Measurements from ENCODE around the gene ZNF335.

Gene ZNF335

DNA sequence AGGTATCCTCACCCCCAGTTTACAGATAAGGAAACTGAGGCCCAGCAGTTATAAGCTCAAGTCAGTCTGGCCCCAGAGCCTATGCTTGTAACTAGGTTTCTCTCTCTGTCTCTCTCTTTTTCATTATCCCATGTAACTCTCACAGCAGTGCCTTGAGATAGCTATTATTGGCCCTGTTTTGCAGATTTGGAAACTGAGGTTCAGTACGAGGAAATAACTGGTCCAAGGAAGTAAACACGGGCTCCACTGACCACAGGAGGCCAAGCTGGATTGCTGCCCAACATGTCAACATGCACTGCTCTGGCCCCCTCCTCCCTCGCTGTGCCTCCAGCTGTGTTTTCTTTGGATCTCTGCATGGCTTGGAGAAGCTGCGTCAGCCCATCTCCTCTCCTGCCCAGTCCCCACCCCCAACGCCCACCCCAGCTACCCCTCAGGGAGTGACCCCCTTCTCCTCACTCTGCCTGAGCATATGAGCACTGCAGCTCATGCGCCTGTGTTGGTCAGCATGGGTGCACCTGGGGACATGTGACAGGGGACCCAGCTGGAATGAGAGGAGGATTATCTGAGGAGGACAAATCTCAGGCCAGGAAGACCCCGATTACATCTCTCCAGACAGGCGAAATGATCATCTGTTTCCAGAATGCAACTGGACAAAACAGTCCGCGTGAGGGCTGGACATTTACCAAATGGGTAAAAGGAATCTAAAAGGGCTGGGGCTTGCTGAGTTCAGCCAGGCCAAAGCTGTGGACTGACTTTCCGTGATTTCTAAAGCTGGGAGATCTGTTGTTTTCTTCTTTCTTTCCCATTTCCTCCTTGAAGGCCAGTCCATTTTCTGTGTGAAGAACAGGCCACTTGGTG lies 52.2 kb downstream of the ZNF335 start:
- Mint-ChIP-seq H3K4me3 (no peak overlapping the region), H3K9me3 (no peaks in the 10 kb centered on the region), H3K27me3 (peaks cover 8% of the 10 kb centered on the region), H3K4me1 (peaks cover 8% of the 10 kb centered on the region), H3K27ac (no peak overlapping the region), H3K36me3 (no peaks in the 10 kb centered on the region)

DNA sequence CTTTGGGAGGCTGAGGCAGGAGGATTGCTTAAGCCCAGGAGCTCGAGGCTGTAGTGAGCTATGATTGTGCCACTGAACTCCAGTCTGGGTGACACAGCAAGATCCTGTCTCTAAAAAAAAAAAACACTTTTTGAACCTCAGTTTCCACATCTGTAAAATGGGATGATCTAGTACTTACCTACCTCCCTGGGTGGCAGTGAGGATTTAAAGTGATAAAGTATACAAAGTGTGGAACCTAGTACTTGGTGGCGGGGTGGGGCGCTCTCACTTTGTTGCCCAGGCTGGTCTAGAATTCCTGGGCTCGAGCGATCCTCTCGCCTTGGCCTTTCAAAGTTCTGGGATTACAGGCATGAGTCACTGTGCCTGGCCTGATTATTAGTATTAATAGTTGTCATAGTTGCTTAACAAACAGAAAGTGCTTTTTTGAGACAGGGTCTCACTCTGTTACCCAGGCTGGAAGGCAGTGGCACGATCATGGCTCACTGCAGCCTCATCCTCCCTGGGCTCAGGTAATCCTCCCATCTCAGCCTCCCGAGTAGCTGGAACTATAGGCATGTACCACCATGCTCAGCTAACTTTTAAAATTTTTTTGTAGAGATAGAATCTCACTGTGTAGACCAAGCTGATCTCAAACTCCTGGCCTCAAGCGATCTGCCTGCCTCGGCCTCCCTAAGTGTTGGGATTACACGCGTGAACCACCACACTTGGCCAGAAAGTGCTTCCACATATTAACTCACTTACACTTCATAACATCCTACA lies 53.0 kb downstream of the ZNF335 start:
- peaks cover 13% of the 10 kb centered on the region for H3K27me3 Mint-ChIP-seq
- H3K9me3 Mint-ChIP-seq = no peaks in the 10 kb centered on the region
- no peak overlapping the region for H3K27ac Mint-ChIP-seq
- H3K36me3 Mint-ChIP-seq = no peaks in the 10 kb centered on the region
- H3K4me1 Mint-ChIP-seq = peaks cover 4% of the 10 kb centered on the region
- H3K4me3 Mint-ChIP-seq = no peak overlapping the region

DNA sequence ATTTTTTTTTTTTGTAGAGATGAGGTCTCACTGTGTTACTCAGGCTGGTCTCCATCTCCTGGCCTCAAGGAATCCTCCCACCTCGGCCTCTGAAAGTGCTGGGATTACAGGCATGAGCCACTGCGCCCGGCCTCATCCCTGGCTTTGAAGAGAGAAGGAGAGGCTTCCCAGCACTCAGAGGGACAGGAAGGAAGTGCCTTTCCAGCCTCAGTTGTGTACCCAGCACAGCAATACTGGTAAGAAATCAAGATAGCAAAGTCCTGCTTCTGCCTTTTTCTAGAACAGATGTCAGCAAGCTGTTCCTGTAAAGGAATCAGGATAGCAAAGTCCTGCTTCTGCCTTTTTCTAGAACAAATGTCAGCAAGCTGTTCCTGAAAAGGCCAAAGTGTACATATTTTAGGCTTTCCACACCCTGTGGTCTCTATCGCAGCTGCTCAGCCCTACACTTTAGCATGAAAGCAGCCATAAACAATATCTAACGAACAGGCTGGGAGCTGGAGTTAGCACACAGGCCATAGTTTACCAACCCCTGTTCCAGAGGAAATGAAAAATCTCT lies 53.7 kb downstream of the ZNF335 start:
- H3K9me3 Mint-ChIP-seq = no peaks in the 10 kb centered on the region
- no peak overlapping the region for H3K4me3 Mint-ChIP-seq
- H3K36me3 Mint-ChIP-seq = no peaks in the 10 kb centered on the region
- H3K4me1 Mint-ChIP-seq = peaks cover 4% of the 10 kb centered on the region
- peaks cover 13% of the 10 kb centered on the region for H3K27me3 Mint-ChIP-seq
- H3K27ac Mint-ChIP-seq = no peak overlapping the region

DNA sequence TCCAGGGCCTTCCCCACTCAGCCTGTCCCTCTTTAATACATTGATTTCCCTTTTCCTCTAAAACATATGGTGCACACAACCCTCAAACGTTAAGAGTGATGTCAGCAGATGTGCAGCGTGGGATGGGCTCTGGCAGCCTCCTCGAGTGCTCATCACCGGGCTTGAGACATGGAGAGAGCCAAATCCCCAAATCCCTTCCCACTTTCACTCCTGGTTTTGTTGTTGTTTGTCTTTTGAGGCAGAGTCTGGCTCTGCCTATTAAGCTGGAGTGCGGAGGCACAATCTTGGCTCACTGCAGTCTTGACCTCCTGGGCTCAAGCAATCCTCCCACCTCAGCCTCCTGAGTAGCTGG lies 54.2 kb downstream of the ZNF335 start:
- no peaks in the 10 kb centered on the region for H3K36me3 Mint-ChIP-seq

DNA sequence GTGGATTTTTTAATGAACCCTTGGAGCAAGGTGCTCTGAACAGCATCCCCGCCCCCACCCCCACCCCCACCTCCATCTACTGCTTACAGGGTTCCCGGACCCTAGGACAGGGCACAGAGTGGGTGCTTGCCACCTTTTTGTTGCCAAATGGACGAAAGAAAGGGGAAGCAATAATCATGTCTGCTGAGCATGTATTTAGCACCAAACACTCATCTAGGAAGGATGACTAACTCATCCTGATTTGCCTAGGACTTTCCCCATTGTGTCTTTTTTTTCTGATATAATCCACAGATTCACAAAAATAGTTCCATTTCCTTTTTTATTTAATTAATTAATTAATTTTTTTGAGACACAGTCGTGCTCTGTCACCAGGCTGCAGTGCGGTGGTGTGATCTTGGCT lies 58.9 kb downstream of the ZNF335 start:
- Mint-ChIP-seq H3K36me3 (no peaks in the 10 kb centered on the region), H3K9me3 (no peaks in the 10 kb centered on the region), H3K27ac (no peak overlapping the region), H3K4me1 (peaks cover 17% of the 10 kb centered on the region), H3K27me3 (peaks cover 14% of the 10 kb centered on the region), H3K4me3 (peak overlapping the region; percentile 30)

More for the DNA sequence above, 54.2 kb downstream of the ZNF335 start:
- peaks cover 15% of the 10 kb centered on the region for H3K27me3 Mint-ChIP-seq
- H3K4me3 Mint-ChIP-seq = no peak overlapping the region
- no peak overlapping the region for H3K27ac Mint-ChIP-seq
- peaks cover 4% of the 10 kb centered on the region for H3K4me1 Mint-ChIP-seq
- no peaks in the 10 kb centered on the region for H3K9me3 Mint-ChIP-seq

DNA sequence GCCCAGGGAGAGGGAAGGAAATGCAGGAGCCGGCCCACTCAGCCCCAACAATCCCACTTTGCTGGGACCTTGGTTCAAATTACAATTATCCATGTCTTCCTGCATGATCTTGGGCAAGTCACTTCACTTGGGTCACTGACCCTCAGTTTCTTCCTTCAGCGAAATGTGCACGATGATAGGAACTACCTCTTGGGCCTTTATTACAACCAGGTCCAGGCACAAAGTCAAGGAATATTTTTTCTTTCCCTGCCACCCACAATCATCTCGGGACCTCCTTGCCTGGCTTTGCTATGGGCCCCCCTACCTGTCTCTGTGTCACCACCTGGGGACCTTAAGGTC lies 59.7 kb downstream of the ZNF335 start:
- H3K27ac Mint-ChIP-seq = no peak overlapping the region
- H3K9me3 Mint-ChIP-seq = no peaks in the 10 kb centered on the region
- H3K4me1 Mint-ChIP-seq = peaks cover 17% of the 10 kb centered on the region
- peak overlapping the region; percentile 59 for H3K4me3 Mint-ChIP-seq
- H3K36me3 Mint-ChIP-seq = no peaks in the 10 kb centered on the region
- peaks cover 14% of the 10 kb centered on the region for H3K27me3 Mint-ChIP-seq

DNA sequence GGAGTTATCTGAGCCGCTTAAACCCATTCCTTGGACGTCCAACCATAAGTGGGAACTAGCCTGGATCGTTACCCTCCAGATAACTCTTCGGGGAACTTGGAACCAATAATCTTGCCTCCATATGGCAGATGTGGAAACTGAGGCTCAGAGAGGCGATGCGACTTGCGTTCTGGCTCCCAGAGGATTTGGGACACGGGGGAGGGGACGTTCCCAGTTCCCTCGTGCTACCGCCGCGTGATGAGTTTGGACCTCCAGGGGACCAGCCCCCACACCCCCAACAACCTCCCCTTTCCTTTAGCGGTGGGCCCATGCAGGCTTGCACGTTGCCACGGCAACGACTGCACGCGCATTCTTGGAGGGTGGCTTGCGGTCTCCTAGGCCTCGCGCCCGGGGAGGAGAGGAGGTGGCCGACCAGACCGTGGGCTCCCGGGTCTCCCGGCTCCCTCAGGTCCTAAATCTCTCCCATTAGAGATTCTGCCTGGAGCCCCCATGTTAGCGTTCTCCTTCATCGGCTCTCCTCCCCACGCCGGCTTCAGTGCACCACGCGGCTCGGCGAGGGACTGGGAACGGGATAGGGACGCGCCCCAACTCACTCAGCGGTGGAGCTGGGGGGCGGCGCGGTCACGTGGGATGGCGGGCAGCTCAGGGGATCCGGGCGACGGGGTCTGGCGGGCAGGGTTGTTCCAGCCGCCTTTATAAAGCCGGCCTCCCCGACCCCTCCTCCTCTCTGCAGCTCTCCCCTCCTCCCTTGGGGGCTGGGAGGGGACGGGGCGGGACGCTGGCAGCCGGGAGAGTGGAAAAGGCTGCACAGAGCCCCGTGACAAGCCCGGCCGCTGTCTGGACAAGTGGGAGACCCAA lies 60.3 kb downstream of the ZNF335 start, which contains the start of gene PLTP:
PLTP (minus strand) TSS at position 670 of the 858 bp plus-strand sequence. CDS start 703 bp downstream, outside the sequence.
- Mint-ChIP-seq H3K36me3 (no peaks in the 10 kb centered on the region), H3K27me3 (peaks cover 12% of the 10 kb centered on the region), H3K4me3 (peak within 1 kb of the TSS; percentile 85), H3K27ac (no peak within 1 kb of the TSS), H3K4me1 (peaks cover 17% of the 10 kb centered on the region), H3K9me3 (no peaks in the 10 kb centered on the region)

DNA sequence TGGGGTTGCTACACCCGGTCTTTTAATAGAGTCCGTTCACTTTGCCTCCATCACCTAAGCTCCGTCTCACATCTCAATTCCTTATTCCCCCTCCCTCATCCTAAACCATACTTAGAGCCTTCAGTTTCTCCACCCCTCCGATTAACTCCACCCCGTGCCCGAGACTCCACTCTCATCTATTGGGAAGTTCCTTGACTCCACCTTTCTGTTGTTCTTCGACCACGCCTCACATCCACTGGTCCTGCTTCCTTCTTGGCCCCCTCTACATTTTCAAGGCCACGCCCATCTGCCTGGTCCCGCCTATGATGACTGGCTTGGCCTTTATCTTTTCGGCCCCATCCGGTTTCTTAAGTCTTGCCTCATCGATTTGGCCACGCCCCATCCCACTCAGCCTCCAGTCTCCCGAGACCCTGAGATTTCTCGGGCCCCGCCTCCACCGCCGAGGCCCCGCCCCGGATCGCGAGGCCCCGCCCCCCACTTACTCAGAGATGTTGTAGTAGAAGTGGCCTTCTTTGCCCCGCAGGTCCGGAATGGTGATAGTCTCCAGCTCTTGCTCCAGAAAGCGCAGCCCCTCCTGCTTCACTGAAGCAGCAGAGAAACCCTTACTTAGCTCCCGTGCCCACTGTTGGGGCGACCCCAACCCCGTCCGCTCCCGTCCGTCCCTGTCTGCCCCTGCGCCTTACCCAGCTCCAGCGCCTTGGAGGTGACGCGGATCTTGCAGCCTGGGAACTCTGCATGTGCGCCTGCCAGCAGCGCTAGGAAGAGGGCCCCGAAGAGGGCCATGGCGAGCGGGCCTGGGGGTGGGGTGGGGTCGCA lies 61.1 kb downstream of the ZNF335 start:
- no peaks in the 10 kb centered on the region for H3K36me3 Mint-ChIP-seq
- H3K27ac Mint-ChIP-seq = no peak overlapping the region
- no peaks in the 10 kb centered on the region for H3K9me3 Mint-ChIP-seq
- H3K4me1 Mint-ChIP-seq = peaks cover 17% of the 10 kb centered on the region
- H3K4me3 Mint-ChIP-seq = peak overlapping the region; percentile 85
- H3K27me3 Mint-ChIP-seq = peaks cover 9% of the 10 kb centered on the region

DNA sequence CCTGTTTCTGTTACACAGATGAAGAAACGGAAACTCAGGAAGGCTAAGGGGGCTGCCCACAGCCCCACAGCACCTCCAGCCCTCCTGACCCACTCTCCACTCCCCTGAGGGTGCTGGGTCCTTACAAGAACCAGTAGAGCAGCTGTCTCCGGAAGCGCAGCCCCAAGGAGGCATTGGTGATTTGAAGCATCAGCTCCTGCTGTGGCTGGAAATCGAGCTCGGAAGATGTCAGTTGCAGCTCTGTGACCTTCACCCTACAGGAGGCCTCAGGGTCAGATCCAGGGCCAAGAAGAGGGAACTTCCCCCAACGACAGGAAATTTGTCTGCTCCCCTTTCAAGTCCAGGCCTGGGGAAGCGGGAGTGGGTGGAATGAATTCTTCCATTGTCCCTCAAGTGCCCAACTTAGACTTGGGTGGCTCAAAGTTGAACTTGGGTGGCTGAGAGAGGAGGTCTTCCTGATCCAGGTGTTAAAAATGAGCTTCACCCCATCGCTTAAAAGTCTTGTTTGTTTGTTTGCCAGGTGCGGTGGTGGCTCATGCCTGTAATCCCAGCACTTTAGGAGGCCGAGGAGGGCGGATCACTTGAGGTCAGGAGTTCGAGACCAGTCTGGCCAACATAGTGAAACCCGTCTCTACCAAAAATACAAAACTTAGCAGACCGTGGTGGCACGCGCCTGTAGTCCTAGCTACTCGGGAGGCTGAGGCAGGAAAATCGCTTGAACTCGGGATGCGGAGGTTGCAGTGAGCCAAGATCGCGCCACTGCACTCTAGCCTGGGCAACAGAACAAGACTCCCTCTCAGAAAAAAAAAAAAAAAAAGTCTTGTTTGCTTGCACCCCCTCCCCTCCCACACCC lies 62.0 kb downstream of the ZNF335 start:
- H3K27me3 Mint-ChIP-seq = peaks cover 7% of the 10 kb centered on the region
- peaks cover 17% of the 10 kb centered on the region for H3K4me1 Mint-ChIP-seq
- no peaks in the 10 kb centered on the region for H3K36me3 Mint-ChIP-seq
- H3K27ac Mint-ChIP-seq = no peak overlapping the region
- H3K4me3 Mint-ChIP-seq = peak overlapping the region; percentile 85
- H3K9me3 Mint-ChIP-seq = no peaks in the 10 kb centered on the region

DNA sequence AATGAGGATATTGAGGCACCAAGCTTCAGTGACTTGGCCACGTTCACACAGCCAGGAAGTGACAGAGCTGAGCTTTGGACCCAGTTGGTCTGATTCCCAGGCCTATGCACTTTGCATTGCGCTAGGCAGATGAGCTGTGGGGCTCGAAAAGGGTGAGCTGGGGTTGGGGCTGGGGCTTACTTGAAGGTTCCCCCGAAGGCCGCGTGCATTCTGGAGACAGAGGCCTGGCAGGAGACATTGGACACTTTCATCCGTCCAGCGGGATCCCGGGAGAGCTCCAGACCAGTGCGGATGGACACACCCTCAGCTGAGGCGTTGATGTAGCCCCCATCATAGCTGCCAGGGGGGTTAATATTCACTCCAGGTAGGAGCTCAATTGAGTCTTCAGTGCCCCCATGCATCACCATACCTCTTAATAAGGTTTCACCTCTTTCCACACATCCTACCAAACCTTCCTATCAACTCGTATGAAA lies 62.6 kb downstream of the ZNF335 start:
- Mint-ChIP-seq H3K4me1 (peaks cover 17% of the 10 kb centered on the region), H3K9me3 (no peaks in the 10 kb centered on the region), H3K27ac (no peak overlapping the region), H3K36me3 (no peaks in the 10 kb centered on the region), H3K27me3 (peaks cover 3% of the 10 kb centered on the region), H3K4me3 (no peak overlapping the region)

DNA sequence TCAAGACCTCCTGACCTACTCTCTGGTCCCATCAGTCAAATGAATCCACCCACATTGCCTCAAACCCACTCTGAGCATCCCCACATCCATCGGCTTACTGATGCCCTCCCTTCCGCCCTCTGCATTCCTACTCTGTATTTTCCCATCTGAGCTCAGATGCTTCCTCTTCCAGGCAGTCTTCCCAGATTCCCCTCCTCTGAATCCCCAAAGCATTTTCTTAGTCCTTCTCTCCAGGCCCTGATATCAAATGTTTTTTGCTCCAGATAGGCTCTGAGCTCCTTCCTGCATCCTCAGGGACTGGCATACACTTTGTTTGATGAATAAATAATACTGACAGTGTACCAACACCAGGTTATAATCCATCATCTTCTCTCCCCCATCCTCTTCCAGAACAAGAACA lies 63.9 kb downstream of the ZNF335 start:
- no peak overlapping the region for H3K4me3 Mint-ChIP-seq
- no peak overlapping the region for H3K27ac Mint-ChIP-seq
- no peaks in the 10 kb centered on the region for H3K36me3 Mint-ChIP-seq
- H3K27me3 Mint-ChIP-seq = peaks cover under 1% of the 10 kb centered on the region
- H3K9me3 Mint-ChIP-seq = no peaks in the 10 kb centered on the region
- H3K4me1 Mint-ChIP-seq = peaks cover 17% of the 10 kb centered on the region

DNA sequence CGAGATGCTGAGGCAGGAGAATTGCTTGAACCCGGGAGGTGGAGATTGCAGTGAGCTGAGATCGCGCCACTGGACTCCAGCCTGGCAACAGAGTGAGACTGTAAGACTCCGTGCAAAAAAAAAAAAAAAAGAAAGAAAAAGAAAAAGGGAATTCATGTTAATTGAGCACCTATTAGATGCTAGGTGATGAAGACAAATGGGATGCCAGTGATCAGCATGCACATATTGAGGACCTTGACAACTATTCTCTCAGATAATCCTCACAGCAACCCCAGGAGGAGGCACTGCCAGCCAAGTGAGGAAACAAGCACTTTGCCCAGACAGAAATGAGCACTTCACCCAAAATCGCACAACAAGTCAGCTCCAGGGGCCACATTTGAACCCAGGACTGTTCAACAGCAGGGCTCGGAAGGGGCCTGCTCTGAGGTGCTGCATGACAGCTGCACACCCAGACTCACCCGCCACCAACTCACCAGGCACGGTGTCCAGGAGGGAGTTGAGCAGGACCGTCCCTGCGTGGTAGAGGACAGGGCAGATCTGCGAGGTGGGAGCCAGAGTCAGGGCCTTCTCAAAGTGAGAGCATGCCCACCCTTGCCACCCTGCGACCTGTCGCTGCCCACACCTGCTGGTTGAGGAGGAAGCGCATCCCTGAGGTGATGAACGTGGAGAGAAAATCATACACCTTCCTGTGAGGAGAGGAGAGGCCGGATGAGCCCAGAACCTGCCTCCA lies 64.6 kb downstream of the ZNF335 start:
- Mint-ChIP-seq H3K36me3 (no peaks in the 10 kb centered on the region), H3K4me3 (no peak overlapping the region), H3K4me1 (peaks cover 16% of the 10 kb centered on the region), H3K27me3 (no peaks in the 10 kb centered on the region), H3K27ac (no peak overlapping the region), H3K9me3 (no peaks in the 10 kb centered on the region)

DNA sequence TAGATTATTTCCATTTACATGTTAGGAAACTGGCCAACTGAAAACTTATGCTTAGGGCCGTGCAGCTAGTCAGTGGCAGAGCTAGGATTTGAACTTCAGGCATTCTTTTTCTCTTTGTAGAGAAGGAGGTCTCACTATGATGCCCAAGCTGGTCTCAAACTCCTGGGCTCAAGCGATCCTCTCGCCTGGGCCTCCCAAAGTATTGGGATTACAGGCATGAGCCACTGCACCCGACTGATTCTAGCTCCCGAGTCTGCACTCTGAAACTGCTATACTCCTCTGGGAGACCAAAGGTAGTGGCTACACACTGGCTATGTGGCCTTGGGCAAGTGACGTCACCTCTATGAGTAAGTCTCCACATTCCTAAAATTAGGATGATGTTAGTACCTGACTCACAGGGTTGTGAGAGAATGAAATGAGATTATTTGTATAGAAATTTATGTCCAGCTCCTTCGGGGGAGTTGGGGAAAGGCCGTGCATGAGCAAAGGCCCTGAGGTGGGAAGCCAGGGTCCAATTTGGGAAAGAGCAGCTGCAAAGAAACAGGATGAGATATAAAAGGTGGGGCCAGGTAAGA lies 66.4 kb downstream of the ZNF335 start:
- Mint-ChIP-seq H3K27me3 (no peaks in the 10 kb centered on the region), H3K4me1 (peaks cover 2% of the 10 kb centered on the region), H3K27ac (no peak overlapping the region), H3K36me3 (no peaks in the 10 kb centered on the region), H3K4me3 (no peak overlapping the region), H3K9me3 (no peaks in the 10 kb centered on the region)

All from activated naive CD4-positive, alpha-beta T cell treated with anti-CD3 and anti-CD28 coated beads, Interleukin-2, amount 50 U/mL, for 24 hours (primary cell).